Measurements from ENCODE around the gene LURAP1L.

LURAP1L gene

DNA sequence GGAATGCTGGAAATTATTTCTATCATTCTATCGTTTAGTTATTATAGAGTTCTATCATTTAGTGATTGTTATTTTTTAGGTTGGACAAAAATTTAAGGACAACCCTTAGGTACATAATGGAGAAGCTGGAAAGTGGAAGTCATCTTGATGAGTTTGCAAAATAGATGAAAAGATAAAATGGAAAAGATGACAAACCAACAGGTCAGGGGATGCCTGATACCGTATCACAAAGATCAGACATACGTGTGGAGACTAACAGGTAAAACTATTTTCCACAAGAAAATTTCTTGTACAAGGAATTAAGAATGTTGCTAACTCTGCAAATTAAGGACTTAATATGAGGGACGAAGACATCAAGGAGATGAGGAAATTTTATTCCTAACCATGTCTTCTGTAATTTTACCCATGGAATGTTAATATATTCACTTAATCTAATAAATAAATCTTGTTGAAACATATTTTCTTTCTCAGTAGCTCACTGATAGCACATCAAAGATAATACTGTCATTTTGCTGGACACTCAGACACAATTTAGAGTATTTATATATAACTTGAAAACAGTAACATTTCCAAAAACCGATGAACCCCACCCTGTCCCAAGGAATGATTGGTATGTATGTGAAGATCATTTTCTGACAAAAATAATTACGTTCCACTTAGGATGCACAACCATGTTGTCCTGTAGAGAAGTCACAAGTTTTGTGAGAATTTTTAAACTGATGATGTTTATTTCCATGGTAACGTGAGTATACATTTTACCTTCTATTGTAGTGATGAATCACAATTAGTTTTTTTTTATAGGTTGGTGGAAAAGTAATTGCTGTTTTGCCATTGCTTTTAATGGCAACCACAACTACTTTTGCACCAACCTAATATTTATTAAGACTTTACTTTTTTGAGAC lies 2.6 kb downstream of the LURAP1L start:
- no peak for DNase-seq (ENCODE audit: low spot score)

DNA sequence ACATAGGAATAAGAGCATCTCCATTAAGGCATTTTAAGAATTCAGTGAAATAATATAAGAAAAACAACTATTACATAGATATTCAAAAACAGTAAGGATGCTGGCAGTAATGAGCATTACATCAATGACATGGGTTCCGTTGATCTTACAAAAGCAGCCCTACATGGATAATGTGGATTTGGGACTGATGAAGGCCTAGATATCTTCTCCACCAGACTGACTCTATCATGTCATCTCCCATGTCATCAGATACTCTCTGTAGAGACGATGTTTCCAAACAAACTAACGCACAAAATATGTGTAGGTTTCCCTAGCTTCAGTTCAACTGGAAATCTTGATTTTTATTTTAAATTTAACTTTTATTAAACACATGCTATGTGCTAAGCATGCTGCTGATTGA lies 3.6 kb downstream of the LURAP1L start:
- DNase-seq (ENCODE audit: low spot score) = no peak

DNA sequence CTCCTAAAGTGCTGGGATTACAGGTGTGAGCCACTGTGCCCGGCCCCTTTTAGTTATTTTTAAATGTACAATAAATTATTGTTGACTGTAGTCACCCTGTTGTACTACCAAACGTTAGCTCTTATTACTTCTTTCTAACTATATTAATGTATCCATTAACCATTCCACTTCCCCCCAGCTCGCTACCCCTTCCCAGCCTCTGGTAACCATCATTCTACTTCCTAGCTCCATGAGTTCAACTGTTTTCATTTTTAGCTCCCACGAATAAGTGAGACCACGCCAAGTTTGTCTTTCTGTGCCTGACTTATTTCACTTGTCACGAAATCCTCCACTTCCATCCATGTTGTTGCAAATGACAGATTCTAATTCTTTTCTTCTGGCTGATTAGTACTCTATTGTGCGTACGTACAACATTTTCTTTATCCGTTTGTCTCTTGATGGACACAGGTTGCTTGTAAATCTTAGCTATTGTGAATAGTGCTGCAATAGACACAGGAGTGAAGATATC lies 6.5 kb downstream of the LURAP1L start:
- no peak for DNase-seq (ENCODE audit: low spot score)

DNA sequence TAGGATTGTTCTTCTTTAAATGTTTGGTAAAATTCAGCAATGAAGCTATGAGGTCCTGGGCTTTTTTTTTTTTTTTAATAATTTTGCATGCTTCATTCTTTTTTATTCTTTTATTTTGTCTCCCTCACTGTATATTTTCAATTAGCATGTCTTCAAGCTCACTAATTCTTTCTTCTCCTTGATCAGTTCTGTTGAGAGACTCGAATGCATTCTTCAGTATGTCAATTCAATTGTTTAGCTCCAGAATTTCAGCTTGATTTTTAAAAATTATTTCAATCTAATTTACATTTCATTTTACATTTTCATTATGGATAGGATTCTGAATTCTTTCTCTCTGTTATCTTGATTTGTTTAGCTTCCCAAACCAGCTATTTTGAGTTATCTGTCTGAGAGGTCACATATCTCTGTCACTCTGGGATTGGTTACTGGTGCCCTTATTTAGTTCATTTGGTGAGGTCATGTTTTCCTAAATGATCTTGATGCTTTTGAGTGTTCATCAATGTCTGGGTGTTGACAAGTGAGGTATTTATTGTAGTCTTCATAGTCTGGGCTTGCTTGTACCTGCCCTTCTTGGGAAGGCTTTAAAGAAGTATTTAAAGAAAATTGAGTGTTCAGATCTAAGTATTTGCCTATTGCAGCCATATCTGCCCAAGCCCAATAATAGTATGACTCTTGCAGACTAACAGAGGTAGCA lies 9.1 kb downstream of the LURAP1L start:
- DNase-seq (ENCODE audit: low spot score) = no peak

DNA sequence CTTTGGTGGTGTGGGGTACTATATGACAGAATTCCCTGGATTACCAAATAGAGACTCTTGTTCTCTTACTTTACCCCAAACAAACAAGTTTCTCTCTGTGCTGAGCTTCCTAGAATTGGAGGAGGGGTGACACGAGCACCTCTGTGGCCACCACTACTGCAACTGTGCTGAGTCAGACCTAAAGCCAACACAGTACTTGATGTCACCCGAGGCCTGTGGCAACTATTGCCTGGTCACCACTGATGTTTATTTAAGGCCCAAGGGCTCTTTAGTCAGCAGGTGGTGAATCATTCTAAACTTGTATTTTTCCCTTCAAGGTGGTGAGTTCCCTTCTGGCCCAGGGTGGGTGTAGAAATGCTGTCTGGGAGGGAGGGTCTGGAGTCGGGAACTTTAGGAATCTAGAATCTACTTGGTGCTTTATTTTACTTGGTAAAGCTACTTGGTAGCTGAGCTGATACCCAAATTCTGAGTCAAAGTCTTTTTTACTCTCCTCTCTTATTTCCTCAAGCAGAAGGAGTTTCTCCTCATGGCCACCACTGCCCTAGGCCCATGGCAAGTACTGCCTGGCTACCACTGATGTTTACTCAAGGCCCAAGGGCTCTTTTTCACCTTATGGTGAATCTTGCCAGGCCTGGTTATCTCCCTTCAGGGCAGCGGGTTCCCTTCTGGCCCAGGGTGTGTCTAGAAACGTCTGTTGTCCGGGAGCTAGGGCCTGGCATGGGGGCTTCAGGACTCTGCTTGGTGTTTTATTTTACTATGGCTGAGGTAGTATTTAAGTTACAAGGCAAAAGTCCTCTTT lies 9.8 kb downstream of the LURAP1L start:
- DNase-seq (ENCODE audit: low spot score) = no peak

DNA sequence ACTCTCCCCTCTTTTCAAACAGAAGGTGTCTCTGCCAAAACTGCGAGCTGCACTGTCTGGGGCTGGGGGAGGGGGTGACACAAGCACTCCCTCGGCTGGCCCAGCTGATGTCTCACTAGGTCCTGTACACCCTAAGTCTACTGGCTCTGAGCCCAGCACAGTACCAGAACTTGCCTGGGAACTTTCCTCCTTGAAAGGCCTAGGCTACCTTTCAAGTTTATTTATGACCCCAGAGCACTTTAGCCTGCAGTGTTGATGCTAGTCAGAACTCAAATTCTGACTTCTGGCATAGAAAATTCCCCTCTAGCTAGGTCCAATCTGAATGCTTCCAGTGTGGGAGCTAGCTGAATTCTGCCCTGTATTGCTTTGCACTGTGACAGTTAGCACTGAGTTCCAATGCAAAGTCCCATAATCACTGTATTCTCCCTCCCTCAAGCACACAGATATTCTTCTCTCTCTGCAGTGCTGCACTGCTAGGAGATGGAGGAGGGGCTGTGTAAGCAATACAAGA lies 10.5 kb downstream of the LURAP1L start:
- no peak for DNase-seq (ENCODE audit: low spot score)

DNA sequence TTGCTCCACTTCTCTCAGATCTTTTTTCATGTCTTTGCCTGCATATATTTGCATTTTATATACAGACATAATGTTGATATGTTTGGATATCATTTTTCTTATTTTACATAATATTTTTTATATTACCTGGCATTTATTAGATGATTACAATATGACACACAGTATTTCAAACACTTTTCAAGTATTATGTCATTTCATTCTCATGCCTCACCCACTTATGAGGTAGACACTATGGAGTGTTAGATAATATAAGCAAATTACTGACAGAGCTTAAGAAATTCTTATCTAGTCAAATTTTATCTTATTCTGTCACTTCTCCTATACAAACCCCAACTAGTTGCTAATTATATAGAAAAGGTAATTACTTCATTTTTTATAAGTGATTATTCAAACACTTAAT lies 11.1 kb downstream of the LURAP1L start:
- DNase-seq (ENCODE audit: low spot score) = no peak

DNA sequence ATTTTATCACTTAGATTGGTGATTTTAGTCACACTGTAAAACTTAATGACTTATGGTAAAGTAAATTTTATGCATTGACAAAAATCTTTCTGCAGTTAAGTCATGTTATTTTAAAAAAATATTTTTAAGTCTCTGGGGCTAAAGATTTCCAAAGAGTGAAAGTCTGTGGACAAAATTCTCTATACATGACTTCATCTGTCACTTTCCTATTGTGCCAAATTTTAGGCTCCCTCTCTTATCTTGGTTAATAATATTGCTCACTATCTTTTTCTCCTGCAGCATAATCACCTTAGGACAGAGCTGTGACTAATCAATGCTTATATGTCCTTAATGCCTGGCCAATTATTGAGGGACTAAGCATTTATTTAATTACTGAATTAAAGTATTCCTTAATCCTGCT lies 15.2 kb downstream of the LURAP1L start:
- no peak for DNase-seq (ENCODE audit: low spot score)

DNA sequence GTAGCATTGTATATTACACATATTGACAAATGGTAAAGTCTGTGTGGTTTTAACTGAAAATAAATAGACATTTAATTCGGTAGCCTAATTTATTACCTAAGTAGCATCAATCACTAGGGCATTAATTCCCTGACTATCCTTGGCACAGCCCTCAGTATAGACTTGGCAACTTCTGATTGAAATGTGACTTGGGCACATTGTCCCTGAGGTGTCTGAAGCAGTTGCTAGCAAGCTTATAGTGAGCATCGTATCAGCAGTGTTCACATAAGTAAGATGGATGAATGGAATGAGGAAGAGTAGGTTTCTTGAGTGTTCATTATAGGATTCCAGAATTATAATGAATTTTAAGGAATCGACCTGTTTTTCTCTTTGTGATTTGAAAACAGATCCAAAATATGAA lies 16.1 kb downstream of the LURAP1L start:
- no peak for DNase-seq (ENCODE audit: low spot score)

DNA sequence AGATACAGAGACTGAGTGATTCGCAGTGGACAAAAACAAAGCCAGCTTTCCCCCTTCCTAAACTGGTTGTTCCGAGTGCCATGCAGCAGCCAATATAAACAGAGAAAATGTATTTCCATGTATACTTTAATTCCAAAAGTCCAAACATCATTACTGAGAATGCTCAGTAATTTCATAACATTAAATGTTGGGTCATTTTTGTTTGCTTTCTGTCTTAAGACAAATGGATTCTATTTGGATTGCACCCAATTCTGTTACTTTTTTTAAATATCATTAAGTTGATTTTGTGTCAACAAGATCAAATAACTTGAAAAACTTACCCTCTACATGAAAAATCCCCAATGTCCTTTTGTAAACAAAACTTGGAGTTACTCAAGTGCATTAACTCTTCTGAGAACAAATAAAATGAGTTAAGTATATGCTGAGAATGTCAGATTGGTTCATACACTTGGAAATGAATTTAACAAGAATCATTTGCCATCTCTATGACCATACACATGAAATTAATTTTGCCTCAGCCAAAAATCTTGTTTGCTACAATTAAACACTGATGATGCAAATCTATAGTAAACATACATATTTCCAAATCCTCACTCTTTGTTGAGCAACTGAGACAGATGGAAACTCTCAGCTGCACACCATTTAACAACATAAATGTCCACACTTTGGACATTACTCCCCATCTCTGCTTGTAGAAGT lies 19.4 kb downstream of the LURAP1L start:
- no peak for DNase-seq (ENCODE audit: low spot score)

DNA sequence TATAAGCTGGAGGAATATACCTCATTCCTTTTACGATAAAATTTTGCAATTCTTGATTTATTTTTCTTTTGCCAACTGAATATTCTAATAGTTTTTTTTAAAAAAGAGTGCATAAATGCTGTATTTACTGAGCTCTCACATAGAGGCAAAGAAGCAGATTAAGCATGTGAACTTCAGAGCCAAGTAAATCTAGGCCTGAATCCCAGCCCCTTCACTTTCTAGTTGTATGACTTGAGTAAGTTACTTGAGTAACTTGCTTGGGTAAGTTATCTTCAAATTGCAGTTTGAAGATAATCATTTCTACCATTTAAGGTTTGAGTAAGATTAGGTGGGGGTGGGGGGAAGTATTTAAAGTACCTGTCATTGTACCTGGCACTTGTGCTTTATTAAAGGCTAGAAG lies 21.8 kb downstream of the LURAP1L start:
- DNase-seq (ENCODE audit: low spot score) = no peak

DNA sequence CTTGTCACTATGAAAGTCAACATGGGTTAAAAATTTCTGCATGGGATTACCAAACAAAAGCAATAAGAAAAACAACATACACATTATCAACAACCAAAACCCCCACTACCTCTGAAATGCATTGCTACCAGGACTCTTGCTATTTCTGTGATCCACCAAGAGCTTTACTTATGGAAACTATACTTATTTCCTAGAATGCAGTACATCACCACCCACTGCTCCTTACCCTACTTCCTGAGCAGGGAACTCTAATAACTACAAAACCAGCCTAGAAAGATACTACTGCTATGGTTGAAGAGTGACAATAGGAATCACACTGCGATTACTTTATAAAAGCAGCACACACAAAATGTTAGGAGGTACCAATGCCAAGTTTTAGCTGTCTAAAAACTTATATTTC lies 22.2 kb downstream of the LURAP1L start:
- DNase-seq (ENCODE audit: low spot score) = no peak

DNA sequence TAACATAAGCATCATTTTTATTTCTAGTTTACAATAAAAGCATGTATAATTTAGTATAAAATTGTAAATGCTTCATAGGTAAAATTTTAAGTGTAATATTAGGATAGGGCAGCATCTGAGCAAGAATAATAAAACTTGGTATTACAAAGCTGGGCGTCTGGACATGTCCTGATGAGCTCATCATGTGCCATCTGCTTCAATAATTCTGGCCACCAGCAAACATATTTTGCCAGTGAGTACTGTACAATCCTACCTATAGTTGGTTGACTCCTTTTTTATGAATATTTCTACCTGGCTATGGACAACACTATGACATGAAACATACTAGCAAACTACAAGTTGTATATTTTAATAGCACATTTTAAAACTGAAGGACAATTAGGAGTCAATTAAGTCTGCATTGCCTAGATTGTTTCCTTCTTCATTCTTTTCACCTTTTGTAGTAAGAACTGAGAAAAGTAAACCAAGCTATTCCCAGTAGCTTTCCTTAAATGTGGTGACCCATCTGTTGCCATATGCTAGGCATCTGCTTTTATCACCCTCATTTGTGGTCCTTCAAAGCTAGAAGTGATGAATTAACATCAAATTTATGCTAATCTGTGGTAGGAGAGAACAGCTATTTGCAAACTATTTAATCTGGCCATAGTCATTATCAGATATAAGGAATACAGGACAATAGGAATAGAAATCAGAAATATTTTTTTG lies 23.4 kb downstream of the LURAP1L start:
- DNase-seq (ENCODE audit: low spot score) = no peak

DNA sequence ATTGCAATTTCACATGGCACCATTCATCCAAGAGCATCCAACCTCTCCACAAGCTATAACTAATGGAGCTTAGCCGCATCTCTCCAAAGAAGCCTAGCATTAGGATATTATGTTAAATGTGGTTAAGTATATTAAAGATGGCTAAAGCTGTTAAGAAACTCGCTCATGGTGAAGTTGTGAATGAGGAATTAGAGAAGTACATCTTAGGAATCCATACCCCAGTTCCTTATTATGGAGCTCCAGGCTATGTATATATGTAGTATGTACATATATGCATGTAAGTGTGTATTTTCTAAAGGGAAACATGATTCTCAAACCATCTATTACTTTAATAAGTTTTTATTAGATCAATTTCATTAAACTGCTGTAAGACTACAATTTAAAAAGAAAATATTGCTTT lies 26.4 kb downstream of the LURAP1L start:
- no peak for DNase-seq (ENCODE audit: low spot score)

DNA sequence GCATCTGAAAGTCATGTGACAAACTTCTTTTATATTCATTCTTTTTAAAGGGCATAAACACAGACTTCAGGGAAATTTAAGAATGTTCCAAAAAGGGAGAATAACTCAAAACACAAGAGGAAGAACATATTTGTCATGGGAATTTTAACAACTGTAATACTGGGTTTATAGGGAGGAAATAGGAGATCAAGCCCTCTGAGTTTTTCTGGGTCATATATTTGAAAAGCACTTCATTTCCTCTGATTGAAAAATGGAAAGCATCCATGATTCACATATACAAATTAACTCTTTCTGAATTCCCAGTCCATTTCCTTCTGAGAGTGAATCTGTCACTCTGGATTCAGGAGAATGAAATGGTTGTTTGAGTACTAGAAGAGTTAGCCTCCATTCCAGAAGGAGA lies 26.8 kb downstream of the LURAP1L start:
- DNase-seq (ENCODE audit: low spot score) = no peak

DNA sequence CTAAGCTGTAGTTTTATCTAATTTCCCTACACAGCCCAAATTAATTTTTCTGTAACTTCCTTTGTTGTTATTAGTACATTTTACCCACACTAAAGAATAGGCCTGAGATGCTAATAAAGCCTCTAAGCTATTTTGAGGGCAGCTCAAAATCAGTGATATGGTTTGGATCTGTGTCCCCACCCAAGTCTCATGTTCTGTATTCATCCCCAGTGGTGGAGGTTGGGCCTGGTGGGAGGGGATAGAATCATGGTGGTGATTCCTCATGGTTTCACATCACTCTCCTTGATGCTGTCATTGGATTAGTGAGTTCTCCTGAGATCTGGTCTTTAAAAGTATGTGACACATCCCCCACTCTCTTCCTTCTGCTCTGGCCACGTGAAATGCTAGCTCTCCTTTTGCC lies 27.3 kb downstream of the LURAP1L start:
- DNase-seq (ENCODE audit: low spot score) = no peak

DNA sequence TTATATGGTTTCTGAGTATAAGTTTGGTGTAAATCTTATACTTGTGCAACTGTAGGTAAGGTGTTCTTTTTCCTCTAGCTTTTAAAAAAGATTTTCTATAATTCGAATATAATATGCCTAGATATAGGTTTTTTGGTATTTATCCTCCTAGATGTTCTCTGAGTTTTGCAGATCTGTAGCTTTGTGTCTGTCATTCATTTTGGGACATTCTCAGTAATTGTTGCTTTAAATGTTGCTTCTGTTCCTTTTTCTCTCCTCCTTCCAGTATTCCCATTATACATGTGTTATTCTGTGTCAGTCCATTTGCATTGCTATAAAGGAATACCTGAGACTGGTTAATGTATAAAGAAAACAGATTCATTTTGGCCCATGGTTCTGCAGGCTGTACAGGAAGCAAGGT lies 33.7 kb downstream of the LURAP1L start:
- DNase-seq (ENCODE audit: low spot score) = no peak

DNA sequence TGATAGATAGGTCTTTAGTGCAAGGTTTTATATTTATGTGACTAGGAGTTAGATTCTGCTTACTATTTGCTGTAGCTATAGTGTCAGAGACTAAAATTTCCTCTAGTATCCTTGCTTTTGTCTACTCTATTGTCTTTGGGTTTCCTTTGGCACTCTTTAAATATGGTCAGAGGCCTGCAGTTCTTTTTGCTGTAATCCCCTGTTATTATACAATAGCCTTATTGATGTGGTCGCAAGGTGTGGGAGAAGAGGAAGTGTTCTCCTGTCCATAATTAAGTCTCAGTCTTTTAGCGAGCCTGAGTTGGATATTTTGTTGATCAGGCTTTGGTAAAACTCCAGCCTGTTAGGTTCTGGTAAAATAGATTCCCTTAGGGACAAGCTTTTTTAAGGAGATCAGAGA lies 34.9 kb downstream of the LURAP1L start:
- DNase-seq (ENCODE audit: low spot score) = no peak

DNA sequence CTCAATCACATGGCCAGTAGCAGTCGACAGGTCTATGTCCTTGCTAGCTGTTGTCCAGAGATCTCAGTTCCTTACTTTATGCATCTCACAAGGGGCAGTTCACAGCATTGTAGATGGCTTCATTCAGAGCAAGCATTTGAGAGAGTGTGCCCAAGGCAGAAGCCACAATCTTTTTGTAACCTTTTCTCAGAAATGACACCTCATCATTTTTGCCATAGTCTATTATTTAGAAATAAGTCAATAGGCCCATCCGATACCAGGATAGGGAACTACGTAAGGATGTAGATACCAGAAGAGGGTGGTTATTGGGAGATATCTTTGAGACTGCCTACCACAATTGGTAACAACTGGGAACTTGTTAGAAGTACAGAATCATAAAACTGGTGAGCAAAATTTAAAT lies 37.1 kb downstream of the LURAP1L start:
- DNase-seq (ENCODE audit: low spot score) = no peak

DNA sequence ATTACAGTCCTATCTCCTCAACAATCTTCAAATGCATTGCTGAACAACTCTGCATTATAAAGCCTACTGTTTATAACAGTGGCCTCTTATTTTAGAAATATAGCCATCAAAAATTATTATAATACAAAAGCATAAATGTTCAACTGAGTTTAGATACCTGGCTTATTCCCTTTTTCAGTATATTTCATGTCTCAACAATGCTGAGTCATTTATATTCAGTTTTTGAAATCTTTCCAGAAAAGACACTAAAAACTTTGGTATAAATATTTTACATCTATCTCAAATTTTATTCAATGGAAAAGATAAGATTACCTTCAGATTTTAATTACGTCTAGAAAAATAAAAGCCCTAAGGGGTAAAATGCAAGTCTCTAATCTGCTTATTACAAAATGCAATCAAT lies 37.9 kb downstream of the LURAP1L start:
- no peak for DNase-seq (ENCODE audit: low spot score)

DNA sequence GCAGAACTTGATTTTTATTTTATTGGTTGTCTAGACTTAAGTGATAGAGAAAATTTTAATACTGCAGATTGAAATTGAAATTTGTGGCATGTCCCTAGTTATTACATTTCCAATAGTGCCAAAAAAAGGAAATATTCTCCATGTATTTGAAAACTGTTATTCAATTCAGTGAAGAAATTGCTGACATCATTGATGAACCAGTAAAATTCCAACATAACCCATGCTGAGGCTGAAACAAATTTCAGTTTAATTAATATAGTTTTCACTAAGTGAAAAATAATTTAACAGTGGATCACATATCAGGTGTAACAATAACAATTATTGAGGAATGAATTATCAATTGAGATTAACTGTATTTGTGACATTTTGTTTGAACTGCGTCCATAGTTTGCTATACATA lies 38.7 kb downstream of the LURAP1L start:
- DNase-seq (ENCODE audit: low spot score) = no peak

Measured in HuH-7.5 (cell line).